A549 (cell line): Measurements from ENCODE around the gene FUT6. TPM values are rescaled to one million over a fixed set of nuclear protein-coding genes. Genes with fewer than 3 reads are reported as not detected.
A peak's percentile ranks its signal among the peaks of the same experiment; 100 is the strongest.
"Not testable (repeated sequence)": the region's sequence is repeated elsewhere in the genome, so short reads cannot be mapped to it uniquely, and the experiment has no call there.

ENCODE experiments used
- ATAC-seq, 2 experiments: fragments of 200-7000 bp in 1 of 2; fragments of >200 bp in 1 of 2; cut with Nextera tagmentation in 1 of 2; cut with Tn5 transposase in 1 of 2; 3 replicates each; pipeline versions ENCODE4 v1.8.0 to v1.9.1; 2018 to 2020; ENCODE audit warnings: mild to moderate bottlenecking in 1 of 2, moderate library complexity in 1 of 2
- CTCF ChIA-PET: fragments of 300-600 bp; sonication (Branson Sonifier 250); formaldehyde crosslinking; extraction: SDS; loops from one replicate; lab custom pipeline; 2021; ENCODE audit warnings: antibody characterized with exemption, inconsistent platforms; lab: Yijun Ruan, JAX
- POLR2A ChIA-PET: fragments of 350-600 bp; formaldehyde crosslinking; extraction: SDS; loops from one replicate; lab custom pipeline; 2021; ENCODE audit warnings: antibody characterized with exemption, inconsistent platforms; lab: Yijun Ruan, JAX
- DNase-seq, 2 experiments: peaks; one replicate each; pipeline versions ENCODE4 v3.0.0 to v3.0.0-alpha.2; 2011 to 2016; ENCODE audit warnings: low read depth in 1 of 2, low spot score in 1 of 2
- FAIRE-seq: peaks from 2 replicates; lab custom pipeline; 2011; peaks lifted over from hg19 to GRCh38; lab: Jason Lieb, UNC
- H3K27ac ChIP-seq, 2 experiments: fragments of >200 bp; sonication (Bioruptor Twin); formaldehyde crosslinking; 3 replicates each; pipeline ENCODE4 v1.5.1; 2016 to 2017
- H3K4me1 ChIP-seq: fragments of >200 bp; sonication (Bioruptor Twin); formaldehyde crosslinking; 3 replicates; pipeline ENCODE4 v1.6.1; 2016
- H3K4me2 ChIP-seq: fragments of >200 bp; sonication (Bioruptor Twin); formaldehyde crosslinking; 3 replicates; pipeline ENCODE4 v1.6.1; 2016
- H3K4me3 ChIP-seq: fragments of >200 bp; sonication (Bioruptor Twin); formaldehyde crosslinking; 3 replicates; pipeline ENCODE4 v1.5.1; 2016
- H3K9me3 ChIP-seq: fragments of >200 bp; sonication (Bioruptor Twin); formaldehyde crosslinking; 3 replicates; pipeline ENCODE4 v1.6.1; 2016
- CBX2 ChIP-seq: fragments of 200-600 bp; sonication (generic); IDR thresholded peaks from 2 replicates; pipeline ENCODE4 v1.6.1; 2016; ENCODE audit warnings: low read depth, mild to moderate bottlenecking, borderline replicate concordance
- CEBPB ChIP-seq, 2 experiments: fragments of >200 bp in 1 of 2; sonication (Bioruptor Twin) in 1 of 2; formaldehyde crosslinking in 1 of 2; IDR thresholded peaks; 2 replicates each; pipeline ENCODE4 v1.6.1; 2012 to 2016
- EHF ChIP-seq: fragments of 250-450 bp; sonication (Bioruptor Pico); IDR thresholded peaks from 2 replicates; pipeline ENCODE4 v1.5.0; 2020; ENCODE audit warnings: mild to moderate bottlenecking
- EP300 ChIP-seq, 2 experiments: fragments of >200 bp; sonication (Bioruptor Twin); formaldehyde crosslinking; IDR thresholded peaks; 2 replicates in 1 of 2; 3 replicates in 1 of 2; pipeline ENCODE4 v1.6.1; 2016 to 2017
- FOSB ChIP-seq: fragments of 250-450 bp; sonication (Bioruptor Pico); IDR thresholded peaks from 2 replicates; pipeline ENCODE4 v1.5.0; 2020; ENCODE audit warnings: mild to moderate bottlenecking, moderate library complexity
- HDAC2 ChIP-seq: fragments of 200-600 bp; sonication (generic); IDR thresholded peaks from 2 replicates; pipeline ENCODE4 v1.6.1; 2016
- MAFK ChIP-seq: fragments of 450-650 bp; IDR thresholded peaks from 2 replicates; pipeline ENCODE4 v1.6.1; 2014; ENCODE audit not compliant: partially characterized antibody
- MYC ChIP-seq: IDR thresholded peaks from 2 replicates; pipeline ENCODE4 v1.6.1; 2012; ENCODE audit warnings: mild to moderate bottlenecking, inconsistent platforms, low read length, improper control_type of control experiment, borderline replicate concordance
- NR3C1 ChIP-seq: fragments of >200 bp; sonication (Bioruptor Twin); formaldehyde crosslinking; IDR thresholded peaks from 3 replicates; pipeline ENCODE4 v1.6.1; 2017
- RFX5 ChIP-seq: fragments of 450-650 bp; IDR thresholded peaks from 2 replicates; pipeline ENCODE4 v1.7.1; 2014; ENCODE audit warnings: antibody characterized with exemption, mild to moderate bottlenecking, moderate library complexity
- SREBF2 ChIP-seq: fragments of 450-650 bp; IDR thresholded peaks from 2 replicates; pipeline ENCODE4 v1.6.1; 2014; ENCODE audit warnings: mild to moderate bottlenecking, moderate library complexity
- ZC3H11A ChIP-seq: fragments of 450-650 bp; IDR thresholded peaks from 2 replicates; pipeline ENCODE4 v1.6.1; 2014; ENCODE audit warnings: antibody characterized with exemption, mild to moderate bottlenecking
- ZFP36 ChIP-seq: fragments of 450-650 bp; IDR thresholded peaks from 2 replicates; pipeline ENCODE4 v1.6.1; 2014; ENCODE audit warnings: borderline replicate concordance; ENCODE audit not compliant: partially characterized antibody
- ZSCAN20 ChIP-seq: fragments of 250-450 bp; sonication (Bioruptor Pico); IDR thresholded peaks from 2 replicates; pipeline ENCODE4 v1.8.0; 2022; ENCODE audit warnings: mild to moderate bottlenecking, moderate library complexity
- WGBS: methylation state at CpG from one replicate; pipeline ENCODE4 v1.1.6; 2017; ENCODE audit errors: missing lambda C conversion rate; 5-methylcytosine and 5-hydroxymethylcytosine counted together
- polyA minus RNA-seq: library from RNA; depleted of rRNA, polyadenylated mRNA; stranded (reverse); fragments of >200 nt; gene quantifications from 2 replicates; pipeline ENCODE4 v1.2.3, GENCODE V29; 2011; rRNA and poly(A)+ RNA removed
- polyA plus RNA-seq, 4 experiments: library from polyadenylated mRNA; depleted of rRNA in 3 of 4; stranded (reverse); fragments of >200 nt; fragmentation: RNase III in 1 of 4; extraction: RNeasy Plus Mini Kit Qiagen cat#74134 plus additional on column Dnase treatment in 1 of 4; gene quantifications; 2 replicates in 3 of 4; 3 replicates in 1 of 4; pipeline ENCODE4 v1.2.3, GENCODE V29; 2011 to 2017
- TF ChIP-seq, protein P1 (sequence below): fragments of 450-650 bp; IDR thresholded peaks from 2 replicates; pipeline ENCODE4 v1.6.1; 2014; ENCODE audit warnings: antibody characterized with exemption
- TF ChIP-seq, protein P2 (sequence below): fragments of >200 bp; sonication (Bioruptor Twin); formaldehyde crosslinking; IDR thresholded peaks from 3 replicates; pipeline ENCODE4 v1.6.1; 2016
- TF ChIP-seq, protein P3 (sequence below): fragments of >200 bp; sonication (Bioruptor Twin); formaldehyde crosslinking; IDR thresholded peaks from 3 replicates; pipeline ENCODE4 v1.5.1; 2016

Gene FUT6
- polyA plus RNA-seq (2011; rRNA removed) = 0.12 TPM in 1 of 2 replicates, not detected in the other
- 0.03 and 0.05 TPM in 2 replicates for polyA plus RNA-seq (2012; cell fraction: cytosol; rRNA removed)
- polyA plus RNA-seq (2012; cell fraction: nucleus; rRNA removed) = not detected in 2 replicates
- polyA plus RNA-seq (2017; fragmentation: RNase III; extraction: RNeasy Plus Mini Kit Qiagen cat#74134 plus additional on column Dnase treatment) = not detected in 3 replicates
- not detected in 2 replicates for polyA minus RNA-seq

- no peak within 1 kb of the TSS for H3K4me2 ChIP-seq
- ChIA-PET POLR2A (interaction anchor here (0.5 to 2.7 kb wide), 2 partner anchors 10 to 11 kb away, joined by 4 to 22 read pairs; no protein-coding TSS in a partner anchor), CTCF (interaction anchor here (0.7 to 2.1 kb wide), 3 partner anchors 15 to 53 kb away, joined by 3 to 7 read pairs (median 5); no protein-coding TSS in a partner anchor)
- peaks cover 18% of the 10 kb centered on the region for H3K4me1 ChIP-seq
- TF ChIP-seq MAFK (no peak), NR3C1 (no peak), RFX5 (no peak), EHF (CRISPR knock-in tag) (no peak)
- FAIRE-seq (no peak), DNase-seq (no peak), ATAC-seq (peak; percentile 44 to 51; a peak in 2 of 6 replicates)
- peak within 1 kb of the TSS in 1 of 2 experiments; percentile 49; a peak in 1 of 6 replicates for H3K27ac ChIP-seq
- H3K4me3 ChIP-seq = no peak within 1 kb of the TSS
- 90% methylated on average over 8 of the region's 9 CpGs for WGBS
- no peaks in the 10 kb centered on the region for H3K9me3 ChIP-seq
Observed at GRCh38 chr19:5839065-5840017, at the start of gene FUT6. FUT6 (minus strand) TSS chr19:5839702; CDS start chr19:5832567, 7,135 bp downstream.

DNA sequence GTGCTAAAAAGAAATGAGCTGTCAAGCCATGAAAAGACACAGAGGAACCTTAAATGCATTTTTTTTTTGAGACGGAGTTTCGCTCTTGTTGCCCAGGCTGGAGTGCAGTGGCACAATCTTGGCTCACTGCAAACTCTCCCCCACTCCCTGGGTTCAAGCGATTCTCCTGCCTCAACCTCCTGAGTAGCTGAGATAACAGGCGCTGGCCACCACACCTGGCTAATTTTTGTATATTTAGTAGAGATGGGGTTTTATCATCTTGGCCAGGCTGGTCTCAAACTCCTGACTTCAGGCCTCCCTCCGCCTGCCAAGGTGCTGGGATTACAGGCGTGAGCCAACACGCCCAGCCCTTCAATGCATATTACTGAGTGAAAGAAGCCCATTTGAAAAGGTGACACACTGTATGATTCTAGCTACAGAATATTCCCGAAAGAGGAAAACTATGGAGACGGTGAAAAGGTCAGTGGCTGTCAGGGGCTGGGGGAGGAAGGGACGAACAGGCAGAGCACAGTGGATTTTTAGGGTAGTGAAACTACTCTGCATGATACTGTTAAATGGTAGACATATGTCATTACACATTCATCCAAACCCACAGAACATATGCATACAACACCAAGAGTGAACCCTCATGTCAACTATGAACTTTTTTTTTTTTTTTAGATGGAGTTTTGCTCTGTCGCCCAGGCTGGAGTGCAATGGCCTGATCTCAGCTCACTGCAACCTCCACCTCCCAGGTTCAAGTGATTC is 44.7 kb upstream of the FUT6 start:
- 73% methylated on average over 11 of the region's 11 CpGs for WGBS
- ATAC-seq = not testable (repeated sequence)

DNA sequence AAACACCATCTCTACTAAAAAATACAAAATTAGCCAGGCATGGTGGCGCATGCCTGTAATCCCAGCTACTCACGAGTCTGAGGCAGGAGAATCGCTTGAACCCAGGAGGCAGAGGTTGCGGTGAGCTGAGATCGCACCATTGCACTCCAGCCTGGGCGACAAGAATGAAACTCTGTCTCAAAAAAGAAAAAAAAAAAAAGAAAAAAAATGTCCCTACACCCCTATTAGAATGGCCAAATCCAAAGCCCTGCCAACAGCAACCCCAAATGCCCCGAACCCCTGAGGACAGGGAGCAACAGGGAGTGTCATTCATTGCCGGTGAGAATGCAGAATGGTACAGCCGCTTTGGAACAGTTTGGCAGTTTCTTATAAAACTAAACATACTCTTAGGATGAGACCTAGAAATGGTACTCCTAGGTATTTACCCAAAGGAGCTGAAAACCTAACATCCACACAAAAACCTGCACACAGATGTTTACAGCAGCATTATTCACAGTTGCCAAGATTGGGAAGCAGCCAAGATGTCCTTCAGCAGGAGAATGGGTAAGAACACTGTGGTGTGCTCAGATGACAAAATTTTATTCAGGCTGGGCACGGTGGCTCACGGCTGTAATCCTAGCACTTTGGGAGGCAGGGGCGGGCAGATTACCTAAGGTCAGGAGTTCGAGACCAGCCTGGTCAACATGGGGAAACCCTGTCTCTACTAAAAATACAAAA is 43.8 kb upstream of the FUT6 start:
- not testable (repeated sequence) for H3K4me2 ChIP-seq, FAIRE-seq, H3K4me3 ChIP-seq, H3K9me3 ChIP-seq, DNase-seq, ATAC-seq, H3K27ac ChIP-seq
- ChIA-PET POLR2A (interaction anchor here (1.1 kb wide), 1 partner anchor 55 kb away, joined by 3 read pairs; no protein-coding TSS in a partner anchor), CTCF (interaction anchor here (0.7 to 2.9 kb wide), 4 partner anchors 8 to 90 kb away, joined by 3 to 13 read pairs (median 4); no protein-coding TSS in a partner anchor)
- 71% methylated on average over 13 of the region's 13 CpGs for WGBS
- peaks cover 38% of the 10 kb centered on the region for H3K4me1 ChIP-seq

More for the DNA sequence above, 44.7 kb upstream of the FUT6 start:
- H3K27ac ChIP-seq, POLR2A ChIA-PET, H3K4me2 ChIP-seq, H3K9me3 ChIP-seq, FAIRE-seq, DNase-seq, H3K4me3 ChIP-seq: not testable (repeated sequence)
- peaks cover 38% of the 10 kb centered on the region for H3K4me1 ChIP-seq
- CTCF ChIA-PET = interaction anchor here (0.6 to 2.9 kb wide), 4 partner anchors 7 to 80 kb away, joined by 3 to 13 read pairs (median 4); no protein-coding TSS in a partner anchor

DNA sequence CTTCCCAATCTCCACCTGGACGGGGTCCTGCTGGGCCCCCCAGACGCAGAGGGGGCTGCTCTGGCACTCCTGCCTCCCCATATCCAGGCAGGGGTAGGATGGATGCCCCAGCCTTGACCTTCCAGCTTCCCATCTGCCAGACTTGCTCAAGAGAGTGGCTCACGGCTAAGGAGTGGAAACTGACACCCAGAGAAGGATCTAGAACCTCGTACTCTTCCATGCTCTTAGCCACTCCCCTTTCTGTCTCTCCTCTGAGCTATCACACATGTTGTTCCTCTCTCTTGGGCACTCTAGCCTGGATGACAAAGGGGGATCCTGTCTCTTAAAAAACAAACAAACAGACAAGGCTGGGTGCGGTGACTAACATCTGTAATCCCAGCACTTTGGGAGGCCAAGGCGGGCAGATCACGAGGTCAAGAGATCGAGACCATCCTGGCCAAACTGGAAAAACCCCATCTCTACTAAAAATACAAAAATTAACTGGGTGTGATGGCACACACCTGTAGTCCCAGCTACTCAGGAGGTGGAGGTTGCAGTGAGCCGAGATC is 43.0 kb upstream of the FUT6 start:
- H3K27ac ChIP-seq = peak overlapping the region; percentile 53 to 71; a peak in 4 of 6 replicates
- no peak overlapping the region for H3K4me3 ChIP-seq
- CTCF ChIA-PET = interaction anchor here (0.7 to 0.9 kb wide), 2 partner anchors 89 to 109 kb away, joined by 3 to 4 read pairs; no protein-coding TSS in a partner anchor
- DNase-seq (no peak), ATAC-seq (no peak), FAIRE-seq (no peak)
- POLR2A ChIA-PET = interaction anchor here (1.1 kb wide), 1 partner anchor 54 kb away, joined by 3 read pairs; no protein-coding TSS in a partner anchor
- TF ChIP-seq EHF (CRISPR knock-in tag) (no peak), ZFP36 (no peak), ZC3H11A (no peak), FOSB (no peak), SREBF2 (no peak), ZSCAN20 (no peak), CEBPB (IDR thresholded peaks at IDR 0.05) (no peak), HDAC2 (no peak), MYC (no peak), MAFK (no peak), CBX2 (no peak), EP300 (IDR thresholded peaks at IDR 0.05) (no peak), RFX5 (no peak)
- TF ChIP-seq, protein P1, sequence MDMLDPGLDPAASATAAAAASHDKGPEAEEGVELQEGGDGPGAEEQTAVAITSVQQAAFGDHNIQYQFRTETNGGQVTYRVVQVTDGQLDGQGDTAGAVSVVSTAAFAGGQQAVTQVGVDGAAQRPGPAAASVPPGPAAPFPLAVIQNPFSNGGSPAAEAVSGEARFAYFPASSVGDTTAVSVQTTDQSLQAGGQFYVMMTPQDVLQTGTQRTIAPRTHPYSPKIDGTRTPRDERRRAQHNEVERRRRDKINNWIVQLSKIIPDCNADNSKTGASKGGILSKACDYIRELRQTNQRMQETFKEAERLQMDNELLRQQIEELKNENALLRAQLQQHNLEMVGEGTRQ = no peak
- TF ChIP-seq, protein P2, sequence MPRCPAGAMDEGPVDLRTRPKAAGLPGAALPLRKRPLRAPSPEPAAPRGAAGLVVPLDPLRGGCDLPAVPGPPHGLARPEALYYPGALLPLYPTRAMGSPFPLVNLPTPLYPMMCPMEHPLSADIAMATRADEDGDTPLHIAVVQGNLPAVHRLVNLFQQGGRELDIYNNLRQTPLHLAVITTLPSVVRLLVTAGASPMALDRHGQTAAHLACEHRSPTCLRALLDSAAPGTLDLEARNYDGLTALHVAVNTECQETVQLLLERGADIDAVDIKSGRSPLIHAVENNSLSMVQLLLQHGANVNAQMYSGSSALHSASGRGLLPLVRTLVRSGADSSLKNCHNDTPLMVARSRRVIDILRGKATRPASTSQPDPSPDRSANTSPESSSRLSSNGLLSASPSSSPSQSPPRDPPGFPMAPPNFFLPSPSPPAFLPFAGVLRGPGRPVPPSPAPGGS = no peak
- TF ChIP-seq, protein P3, sequence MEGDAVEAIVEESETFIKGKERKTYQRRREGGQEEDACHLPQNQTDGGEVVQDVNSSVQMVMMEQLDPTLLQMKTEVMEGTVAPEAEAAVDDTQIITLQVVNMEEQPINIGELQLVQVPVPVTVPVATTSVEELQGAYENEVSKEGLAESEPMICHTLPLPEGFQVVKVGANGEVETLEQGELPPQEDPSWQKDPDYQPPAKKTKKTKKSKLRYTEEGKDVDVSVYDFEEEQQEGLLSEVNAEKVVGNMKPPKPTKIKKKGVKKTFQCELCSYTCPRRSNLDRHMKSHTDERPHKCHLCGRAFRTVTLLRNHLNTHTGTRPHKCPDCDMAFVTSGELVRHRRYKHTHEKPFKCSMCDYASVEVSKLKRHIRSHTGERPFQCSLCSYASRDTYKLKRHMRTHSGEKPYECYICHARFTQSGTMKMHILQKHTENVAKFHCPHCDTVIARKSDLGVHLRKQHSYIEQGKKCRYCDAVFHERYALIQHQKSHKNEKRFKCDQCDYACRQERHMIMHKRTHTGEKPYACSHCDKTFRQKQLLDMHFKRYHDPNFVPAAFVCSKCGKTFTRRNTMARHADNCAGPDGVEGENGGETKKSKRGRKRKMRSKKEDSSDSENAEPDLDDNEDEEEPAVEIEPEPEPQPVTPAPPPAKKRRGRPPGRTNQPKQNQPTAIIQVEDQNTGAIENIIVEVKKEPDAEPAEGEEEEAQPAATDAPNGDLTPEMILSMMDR = no peak
- peaks cover 38% of the 10 kb centered on the region for H3K4me1 ChIP-seq
- no peak overlapping the region for H3K4me2 ChIP-seq
- 58% methylated on average over 8 of the region's 9 CpGs for WGBS
- no peaks in the 10 kb centered on the region for H3K9me3 ChIP-seq
